Tibial nerve (tissue), 4 donors: ENCODE data around the gene GRK2. TPM values are rescaled to one million over a fixed set of nuclear protein-coding genes. Genes with fewer than 3 reads are reported as not detected.

Experiments used
- DNase-seq, 2 donors: peaks; one replicate each; pipeline ENCODE4 v3.0.0-alpha.2; 2019; ENCODE audit warnings: low spot score in 2 of 2
- H3K27ac ChIP-seq, 4 donors: fragments of 200-600 bp; sonication (generic) in 3 of 4; one replicate each; pipeline ENCODE4 v1.5.1; 2017 to 2019; ENCODE audit warnings: mild to moderate bottlenecking in 1 of 4
- H3K27me3 ChIP-seq, 2 donors: fragments of 200-600 bp; sonication (generic) in 1 of 2; one replicate each; pipeline versions ENCODE4 v1.5.1 to v1.6.0; 2017 to 2019
- H3K36me3 ChIP-seq, 3 donors: fragments of 200-600 bp; sonication (generic); one replicate each; pipeline ENCODE4 v1.5.1; 2018 to 2019
- H3K4me1 ChIP-seq, 4 donors: fragments of 200-600 bp; sonication (generic) in 3 of 4; one replicate each; pipeline ENCODE4 v1.5.1; 2017 to 2019
- H3K4me3 ChIP-seq, 4 donors: fragments of 200-600 bp; sonication (generic) in 3 of 4; one replicate each; pipeline ENCODE4 v1.5.1; 2017 to 2019; ENCODE audit warnings: mild to moderate bottlenecking in 1 of 4, moderate library complexity in 1 of 4
- H3K9me3 ChIP-seq, 4 donors: fragments of 200-600 bp; sonication (generic) in 3 of 4; one replicate each; pipeline ENCODE4 v1.5.1; 2017 to 2019
- EP300 ChIP-seq, 2 donors: sonication (generic); formaldehyde crosslinking; IDR thresholded peaks; one replicate each; pipeline ENCODE4 v1.6.1; 2017; ENCODE audit warnings: antibody characterized with exemption in 2 of 2, mild to moderate bottlenecking in 1 of 2
- POLR2A ChIP-seq, 2 donors: fragments of 450-650 bp; IDR thresholded peaks; one replicate each; pipeline ENCODE4 v1.6.1; 2017; ENCODE audit warnings: antibody characterized with exemption in 2 of 2, mild to moderate bottlenecking in 2 of 2, moderate library complexity in 2 of 2
- WGBS, 2 donors: methylation state at CpG; one replicate each; pipeline ENCODE4 v1.1.5; 2018; 5-methylcytosine and 5-hydroxymethylcytosine counted together
- total RNA-seq, 4 donors: library from RNA; depleted of rRNA; stranded (reverse); fragments of >200 nt; gene quantifications; one replicate each; pipeline ENCODE4 v1.1.0, GENCODE V29; 2016
- TF ChIP-seq, protein P1 (sequence below), 5 experiments: fragments of 200-600 bp in 3 of 5; fragments of 450-650 bp in 2 of 5; sonication (generic) in 3 of 5; IDR thresholded peaks; one replicate each; pipeline ENCODE4 v1.5.1; 2016 to 2019; ENCODE audit warnings: antibody characterized with exemption in 5 of 5, mild to moderate bottlenecking in 3 of 5, moderate library complexity in 2 of 5

Gene GRK2
- total RNA-seq, 4 donors from 2014 or later: 46.0 to 134 (median 65.4) TPM

DNA sequence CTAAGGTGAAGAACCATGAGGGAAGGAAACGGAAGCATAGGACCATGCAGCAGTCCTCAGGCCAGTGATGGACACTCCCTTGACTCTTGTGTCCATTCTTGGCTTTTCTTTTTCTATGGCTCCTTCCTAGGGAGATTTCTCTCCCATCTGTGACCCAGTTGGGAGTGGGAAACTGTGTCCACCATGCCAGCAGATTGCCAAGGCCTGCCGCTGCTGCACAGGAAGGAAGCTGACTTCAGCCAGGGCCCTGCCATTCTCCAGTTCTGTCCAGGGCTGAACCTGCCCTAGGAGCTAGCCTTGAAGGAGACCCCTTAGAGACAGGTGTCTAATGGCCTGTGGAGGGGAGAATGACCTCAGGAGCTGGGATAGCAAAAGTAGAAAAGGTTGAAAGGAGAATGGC, 54.4 kb downstream of the GRK2 start:
- no peak overlapping the region for H3K27ac ChIP-seq
- H3K36me3 ChIP-seq: peaks cover 0 to 14% (median 0%) of the 10 kb centered on the region in 3 donors
- no peaks in the 10 kb centered on the region for H3K9me3 ChIP-seq
- peaks cover 0 to 33% (median 6%) of the 10 kb centered on the region in 4 donors for H3K4me1 ChIP-seq
- no peaks in the 10 kb centered on the region for H3K27me3 ChIP-seq
- WGBS, 2 donors: 80 to 86% methylated on average over 2 of the region's 2 CpGs
- no peak overlapping the region for H3K4me3 ChIP-seq
- TF ChIP-seq, protein P1, sequence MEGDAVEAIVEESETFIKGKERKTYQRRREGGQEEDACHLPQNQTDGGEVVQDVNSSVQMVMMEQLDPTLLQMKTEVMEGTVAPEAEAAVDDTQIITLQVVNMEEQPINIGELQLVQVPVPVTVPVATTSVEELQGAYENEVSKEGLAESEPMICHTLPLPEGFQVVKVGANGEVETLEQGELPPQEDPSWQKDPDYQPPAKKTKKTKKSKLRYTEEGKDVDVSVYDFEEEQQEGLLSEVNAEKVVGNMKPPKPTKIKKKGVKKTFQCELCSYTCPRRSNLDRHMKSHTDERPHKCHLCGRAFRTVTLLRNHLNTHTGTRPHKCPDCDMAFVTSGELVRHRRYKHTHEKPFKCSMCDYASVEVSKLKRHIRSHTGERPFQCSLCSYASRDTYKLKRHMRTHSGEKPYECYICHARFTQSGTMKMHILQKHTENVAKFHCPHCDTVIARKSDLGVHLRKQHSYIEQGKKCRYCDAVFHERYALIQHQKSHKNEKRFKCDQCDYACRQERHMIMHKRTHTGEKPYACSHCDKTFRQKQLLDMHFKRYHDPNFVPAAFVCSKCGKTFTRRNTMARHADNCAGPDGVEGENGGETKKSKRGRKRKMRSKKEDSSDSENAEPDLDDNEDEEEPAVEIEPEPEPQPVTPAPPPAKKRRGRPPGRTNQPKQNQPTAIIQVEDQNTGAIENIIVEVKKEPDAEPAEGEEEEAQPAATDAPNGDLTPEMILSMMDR (IDR thresholded peaks at IDR 0.05): no peak
- no peak for TF ChIP-seq EP300 (IDR thresholded peaks at IDR 0.05)
- no peak for TF ChIP-seq POLR2A (IDR thresholded peaks at IDR 0.05)
- DNase-seq: no peak

DNA sequence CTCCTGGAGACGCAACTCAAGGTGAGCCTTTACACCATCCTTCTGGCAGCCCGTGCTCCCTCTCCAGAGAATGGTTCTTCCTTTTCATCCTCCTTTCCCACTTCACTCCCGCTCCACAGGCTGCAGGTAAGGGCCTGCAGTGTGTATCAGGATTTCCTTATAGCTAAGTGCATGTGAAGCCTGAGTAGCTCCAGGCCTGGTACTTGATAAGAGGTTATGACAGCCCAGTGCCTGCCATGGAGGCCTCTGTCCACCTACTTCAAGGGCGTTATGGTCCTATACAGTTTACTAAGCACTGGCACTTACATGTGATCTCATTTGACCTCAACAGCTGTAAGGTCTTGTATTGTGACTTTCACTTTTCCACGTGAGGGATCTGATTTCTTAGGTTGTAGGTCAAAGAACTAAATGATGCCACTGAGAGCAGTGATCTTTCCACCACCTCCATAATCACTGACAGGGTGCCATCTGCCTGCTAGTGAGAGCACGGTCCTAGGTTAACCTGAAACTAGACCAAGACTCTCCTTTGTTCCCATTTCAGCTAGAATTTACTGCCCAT, 55.1 kb downstream of the GRK2 start:
- Histone ChIP-seq H3K27ac (no peak overlapping the region), H3K9me3 (no peaks in the 10 kb centered on the region), H3K4me1 (peaks cover 0 to 32% (median 6%) of the 10 kb centered on the region in 4 donors), H3K27me3 (no peaks in the 10 kb centered on the region), H3K36me3 (peaks cover 0 to 14% (median 0%) of the 10 kb centered on the region in 3 donors), H3K4me3 (no peak overlapping the region)
- DNase-seq: no peak
- WGBS, 2 donors: 85 to 86% methylated on average over 6 of the region's 6 CpGs
- TF ChIP-seq, protein P1 (IDR thresholded peaks at IDR 0.05): no peak
- no peak for TF ChIP-seq POLR2A (IDR thresholded peaks at IDR 0.05)
- no peak for TF ChIP-seq EP300 (IDR thresholded peaks at IDR 0.05)

GRCh38 chr11:67322049-67322448, 55.8 kb downstream of the GRK2 start:
- H3K4me3 ChIP-seq: no peak overlapping the region
- DNase-seq: no peak
- H3K27ac ChIP-seq: no peak overlapping the region
- TF ChIP-seq, protein P1 (IDR thresholded peaks at IDR 0.05): no peak
- no peak for TF ChIP-seq POLR2A (IDR thresholded peaks at IDR 0.05)
- no peak for TF ChIP-seq EP300 (IDR thresholded peaks at IDR 0.05)
- H3K36me3 ChIP-seq: peaks cover 0 to 14% (median 0%) of the 10 kb centered on the region in 3 donors
- no peaks in the 10 kb centered on the region for H3K9me3 ChIP-seq
- peaks cover 0 to 27% (median 6%) of the 10 kb centered on the region in 4 donors for H3K4me1 ChIP-seq
- WGBS, 2 donors: 92 to 95% methylated on average over 3 of the region's 3 CpGs
- no peaks in the 10 kb centered on the region for H3K27me3 ChIP-seq

GRCh38 chr11:67323526-67323925, 57.3 kb downstream of the GRK2 start:
- Histone ChIP-seq H3K4me1 (peaks cover 0 to 21% (median 4%) of the 10 kb centered on the region in 4 donors), H3K27me3 (no peaks in the 10 kb centered on the region), H3K9me3 (no peaks in the 10 kb centered on the region), H3K36me3 (peaks cover 0 to 14% (median 0%) of the 10 kb centered on the region in 3 donors), H3K4me3 (no peak overlapping the region), H3K27ac (no peak overlapping the region)
- TF ChIP-seq POLR2A (IDR thresholded peaks at IDR 0.05) (no peak), EP300 (IDR thresholded peaks at IDR 0.05) (no peak)
- TF ChIP-seq, protein P1 (IDR thresholded peaks at IDR 0.05): no peak
- WGBS, 2 donors: 81 to 82% methylated on average over 7 of the region's 7 CpGs
- no peak for DNase-seq

DNA sequence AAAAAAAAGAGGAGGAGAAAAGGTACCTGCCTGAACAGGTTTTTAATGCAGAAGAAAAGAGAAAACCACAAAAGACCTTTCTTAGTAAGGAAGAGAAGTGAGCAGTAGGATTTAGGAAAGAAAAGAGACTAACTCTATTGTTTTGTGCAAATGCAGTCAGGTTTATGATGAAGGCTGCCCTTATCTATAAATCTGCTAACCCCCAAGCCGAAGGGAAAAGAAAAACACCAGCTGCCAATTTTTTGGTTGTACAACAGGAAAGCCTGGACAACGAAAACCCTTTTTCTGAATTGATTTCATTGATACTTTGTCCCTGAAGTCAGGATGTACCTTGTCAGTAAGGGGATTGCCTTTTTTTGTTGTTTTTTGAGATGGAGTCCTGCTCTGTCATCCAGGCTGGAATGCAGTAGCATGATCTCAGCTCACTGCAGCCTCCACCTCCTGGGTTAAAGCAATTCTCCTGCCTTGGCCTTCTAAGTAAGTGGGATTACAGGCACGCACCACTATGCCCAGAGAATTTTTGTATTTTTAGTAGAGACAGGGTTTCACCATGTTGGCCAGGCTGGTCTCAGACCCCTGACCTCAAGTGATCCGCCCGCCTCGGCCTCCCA, 65.9 kb downstream of the GRK2 start:
- DNase-seq: no peak
- TF ChIP-seq EP300 (IDR thresholded peaks at IDR 0.05) (no peak), POLR2A (IDR thresholded peaks at IDR 0.05) (no peak)
- TF ChIP-seq, protein P1 (IDR thresholded peaks at IDR 0.05): no peak
- Histone ChIP-seq H3K27ac (no peak overlapping the region), H3K9me3 (no peaks in the 10 kb centered on the region), H3K27me3 (no peaks in the 10 kb centered on the region), H3K4me3 (no peak overlapping the region), H3K36me3 (peaks cover 0 to 20% (median 0%) of the 10 kb centered on the region in 3 donors), H3K4me1 (no peaks in the 10 kb centered on the region)
- WGBS, 2 donors: 82 to 86% methylated on average over 6 of the region's 6 CpGs
